Uterus (tissue), 4 donors: ENCODE results near the gene POLK. TPM values are rescaled to one million over a fixed set of nuclear protein-coding genes. Genes with fewer than 3 reads are reported as not detected.
A peak's percentile ranks its signal among the peaks of the same experiment; 100 is the strongest.

Experiments
- DNase-seq, 2 donors: peaks; one replicate each; pipeline ENCODE4 v3.0.0-alpha.2; 2019 to 2020
- H3K27ac ChIP-seq, 2 donors: fragments of 200-600 bp; sonication (generic); 1 replicate in 1 of 2; 2 replicates in 1 of 2; pipeline ENCODE4 v1.5.1; 2016 to 2018
- H3K27me3 ChIP-seq, 2 donors: fragments of 200-600 bp; sonication (generic); one replicate each; pipeline ENCODE4 v1.5.1; 2018 to 2019; ENCODE audit warnings: control low read depth in 1 of 2
- H3K36me3 ChIP-seq, 2 donors: fragments of 200-600 bp; sonication (generic); one replicate each; pipeline ENCODE4 v1.5.1; 2019; ENCODE audit warnings: control low read depth in 1 of 2
- H3K4me1 ChIP-seq, 2 donors: fragments of 200-600 bp; sonication (generic); one replicate each; pipeline ENCODE4 v1.5.1; 2018 to 2019; ENCODE audit warnings: control low read depth in 1 of 2
- H3K4me3 ChIP-seq, 2 donors: fragments of 200-600 bp; sonication (generic); 1 replicate in 1 of 2; 2 replicates in 1 of 2; pipeline ENCODE4 v1.5.1; 2018 to 2019; ENCODE audit warnings: mild to moderate bottlenecking in 1 of 2
- H3K9me3 ChIP-seq, 2 donors: fragments of 200-600 bp; sonication (generic); one replicate each; pipeline ENCODE4 v1.5.1; 2019; ENCODE audit warnings: control low read depth in 1 of 2
- CTCF ChIP-seq, 4 experiments: fragments of 200-600 bp in 2 of 4; fragments of 450-650 bp in 2 of 4; sonication (generic) in 2 of 4; IDR thresholded peaks; one replicate each; pipeline ENCODE4 v1.5.1; 2016 to 2019; ENCODE audit warnings: antibody characterized with exemption in 4 of 4, mild to moderate bottlenecking in 2 of 4, moderate library complexity in 1 of 4
- POLR2A ChIP-seq, 2 donors: fragments of 450-650 bp; IDR thresholded peaks; one replicate each; pipeline ENCODE4 v1.6.1; 2016; ENCODE audit warnings: antibody characterized with exemption in 2 of 2, mild to moderate bottlenecking in 1 of 2, moderate library complexity in 1 of 2
- intact Hi-C: fragments of 100-400 bp; cut with DNase I; formaldehyde crosslinking; loops from one replicate; pipeline ENCODE4 v1.15.1; 2023; ENCODE audit warnings: low total_unique reads
- total RNA-seq, 4 donors: library from RNA; depleted of rRNA in 3 of 4; stranded (reverse); fragments of >200 nt in 3 of 4; gene quantifications; one replicate each; pipeline versions ENCODE4 v1.1.0 to v1.2.4, GENCODE V29; 2014 to 2023
- donor health status: DM: yes; HTN: yes; CAD: no.

Gene POLK
- total RNA-seq, 4 donors from 2014 or later, result 27.9 to 81.6 (median 58.2) TPM

- no peaks in the 10 kb centered on the region for H3K27me3 ChIP-seq
- intact Hi-C loops, result no loop called here
- H3K9me3 ChIP-seq, result no peaks in the 10 kb centered on the region
- peak within 1 kb of the TSS; percentile 36 to 41 for H3K4me3 ChIP-seq
- no peak for TF ChIP-seq POLR2A (IDR thresholded peaks at IDR 0.05)
- no peak for TF ChIP-seq CTCF (IDR thresholded peaks at IDR 0.05)
- H3K36me3 ChIP-seq, result no peaks in the 10 kb centered on the region
- DNase-seq, result peak; percentile 20 to 31
- peak within 1 kb of the TSS in 1 of 2 donors; percentile 64 for H3K27ac ChIP-seq
- H3K4me1 ChIP-seq, result no peaks in the 10 kb centered on the region
Observed at GRCh38 chr5:75611311-75612225, 99.9 kb downstream of the POLK start, which contains the start of gene ANKDD1B. Gene ANKDD1B, plus strand, starts transcription at chr5:75611453. Its CDS starts 182 bp downstream, at chr5:75611635.

GRCh38 chr5:75612226-75612569, 100.5 kb downstream of the POLK start:
- DNase-seq, result no peak
- Histone ChIP-seq H3K9me3 (no peaks in the 10 kb centered on the region), H3K4me1 (no peaks in the 10 kb centered on the region), H3K27ac (no peak overlapping the region), H3K4me3 (peak overlapping the region; percentile 36 to 41), H3K27me3 (no peaks in the 10 kb centered on the region), H3K36me3 (no peaks in the 10 kb centered on the region)
- TF ChIP-seq POLR2A (IDR thresholded peaks at IDR 0.05) (no peak), CTCF (IDR thresholded peaks at IDR 0.05) (no peak)
- intact Hi-C loops, result no loop called here

DNA sequence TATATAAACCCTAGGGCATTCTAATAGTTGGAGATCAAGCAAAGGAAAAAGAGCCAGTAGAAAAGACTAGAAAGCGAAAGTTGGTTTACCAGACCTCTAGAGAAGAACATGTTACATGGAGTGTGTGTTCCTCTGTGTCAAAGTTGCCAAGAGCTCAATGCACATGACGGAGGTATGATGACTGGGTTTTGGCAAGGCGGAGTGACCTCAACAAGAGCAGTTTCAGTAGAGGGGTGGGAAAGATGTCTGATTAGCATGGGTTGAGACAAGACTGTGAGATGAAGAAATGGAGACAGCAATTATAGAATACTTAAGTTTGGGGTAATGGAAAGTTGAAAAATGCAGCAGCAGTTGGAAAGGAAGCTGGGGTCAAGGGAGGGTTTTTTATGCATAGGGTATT, 101.2 kb downstream of the POLK start:
- intact Hi-C loops, result no loop called here

GRCh38 chr5:75614176-75614575, 102.5 kb downstream of the POLK start:
- no peak for DNase-seq
- TF ChIP-seq CTCF (IDR thresholded peaks at IDR 0.05), result no peak
- TF ChIP-seq POLR2A (IDR thresholded peaks at IDR 0.05), result no peak
- H3K27me3 ChIP-seq, result no peaks in the 10 kb centered on the region
- H3K4me1 ChIP-seq, result no peaks in the 10 kb centered on the region
- intact Hi-C loops, result no loop called here
- no peak overlapping the region for H3K4me3 ChIP-seq
- H3K36me3 ChIP-seq, result no peaks in the 10 kb centered on the region
- no peaks in the 10 kb centered on the region for H3K9me3 ChIP-seq
- no peak overlapping the region for H3K27ac ChIP-seq

More for the DNA sequence above, 101.2 kb downstream of the POLK start:
- H3K4me3 ChIP-seq, result no peak overlapping the region
- no peak for DNase-seq
- no peak overlapping the region for H3K27ac ChIP-seq
- H3K27me3 ChIP-seq, result no peaks in the 10 kb centered on the region
- H3K4me1 ChIP-seq, result no peaks in the 10 kb centered on the region
- H3K9me3 ChIP-seq, result no peaks in the 10 kb centered on the region
- TF ChIP-seq CTCF (IDR thresholded peaks at IDR 0.05) (no peak), POLR2A (IDR thresholded peaks at IDR 0.05) (no peak)
- H3K36me3 ChIP-seq, result no peaks in the 10 kb centered on the region

GRCh38 chr5:75616371-75616881, 104.7 kb downstream of the POLK start:
- intact Hi-C loops, result no loop called here
- Histone ChIP-seq H3K36me3 (no peaks in the 10 kb centered on the region), H3K4me3 (no peak overlapping the region), H3K27me3 (no peaks in the 10 kb centered on the region), H3K27ac (peak overlapping the region; percentile 34 to 40), H3K9me3 (no peaks in the 10 kb centered on the region), H3K4me1 (no peaks in the 10 kb centered on the region)
- TF ChIP-seq CTCF (IDR thresholded peaks at IDR 0.05), result no peak
- TF ChIP-seq POLR2A (IDR thresholded peaks at IDR 0.05), result no peak
- no peak for DNase-seq
